Choroid plexus epithelial cell (primary cell): ENCODE measurements around the gene GNB1L.

ENCODE experiments used
- DNase-seq: peaks from one replicate; pipeline ENCODE4 v3.0.0-alpha.2; 2010; ENCODE audit warnings: low read depth
- H3K4me3 ChIP-seq: 2 replicates; pipeline ENCODE4 v1.5.1; 2011; ENCODE audit warnings: low read depth, mild to moderate bottlenecking, control low read depth, low read length, moderate library complexity
- CTCF ChIP-seq: conservative IDR thresholded peaks from 2 replicates; pipeline ENCODE4 v1.5.1; 2011; ENCODE audit warnings: low read depth, mild to moderate bottlenecking, control low read depth, inconsistent platforms, low read length, moderate library complexity

Gene GNB1L

GRCh38 chr22:19809741-19810140 is 44.9 kb downstream of the GNB1L start:
- no peak overlapping the region for H3K4me3 ChIP-seq
- no peak for DNase-seq
- no peak for TF ChIP-seq CTCF

- no peak for DNase-seq
- no peak overlapping the region for H3K4me3 ChIP-seq
- no peak for TF ChIP-seq CTCF
Observed at GRCh38 chr22:19808873-19809478, 45.7 kb downstream of the GNB1L start.

- no peak for TF ChIP-seq CTCF
- H3K4me3 ChIP-seq = no peak overlapping the region
- no peak for DNase-seq
Observed at GRCh38 chr22:19807914-19808872, 46.5 kb downstream of the GNB1L start.

- TF ChIP-seq CTCF = no peak
- DNase-seq = no peak
- H3K4me3 ChIP-seq = no peak overlapping the region
Observed at GRCh38 chr22:19807161-19807913, 47.3 kb downstream of the GNB1L start.

- DNase-seq = no peak
- H3K4me3 ChIP-seq = no peak overlapping the region
- TF ChIP-seq CTCF = no peak
Observed at GRCh38 chr22:19806213-19807160, 48.2 kb downstream of the GNB1L start.

- DNase-seq = no peak
- no peak for TF ChIP-seq CTCF
- H3K4me3 ChIP-seq = no peak overlapping the region
Observed at GRCh38 chr22:19805821-19806212, 48.9 kb downstream of the GNB1L start.
